HK-2 (cell line): ENCODE results near the gene TAF13.
A peak's percentile ranks its signal among the peaks of the same experiment; 100 is the strongest.
"Not testable (repeated sequence)": the region's sequence is repeated elsewhere in the genome, so short reads cannot be mapped to it uniquely, and the experiment has no call there.

ENCODE experiments used
- DNase-seq: peaks from one replicate; pipeline ENCODE4 v3.0.0-alpha.2; 2018; ENCODE audit not compliant: unreplicated experiment

The TAF13 gene

GRCh38 chr1:109091078-109091838 is 15.5 kb upstream of the TAF13 start:
- DNase-seq = no peak

GRCh38 chr1:109090196-109091077 is 14.6 kb upstream of the TAF13 start, which contains the start of gene TMEM167B:
TSS of gene TMEM167B (plus strand) at chr1:109090764. CDS start at chr1:109090873, 109 bp downstream.
- peak; percentile 90 for DNase-seq

GRCh38 chr1:109089242-109090015 is 13.6 kb upstream of the TAF13 start:
- DNase-seq = peak; percentile 67

- peak; percentile 59 for DNase-seq
These were observed 9.0 kb upstream of the TAF13 start for GRCh38 chr1:109084563-109085517.

GRCh38 chr1:109083923-109084322 is 8.1 kb upstream of the TAF13 start:
- DNase-seq = no peak

GRCh38 chr1:109083501-109083900 is 7.7 kb upstream of the TAF13 start:
- DNase-seq = no peak

GRCh38 chr1:109080441-109081082 is 4.8 kb upstream of the TAF13 start:
- DNase-seq = no peak

- DNase-seq = no peak
These were observed 3.4 kb upstream of the TAF13 start for GRCh38 chr1:109079240-109079622.

GRCh38 chr1:109078317-109078716 is 2.5 kb upstream of the TAF13 start:
- DNase-seq = no peak

- no peak for DNase-seq
These were observed 6.5 kb downstream of the TAF13 start for GRCh38 chr1:109069294-109069693.

GRCh38 chr1:109067883-109068282 is 7.9 kb downstream of the TAF13 start:
- no peak for DNase-seq

- no peak for DNase-seq
These were observed 10.7 kb downstream of the TAF13 start for GRCh38 chr1:109065137-109065536.

GRCh38 chr1:109061183-109061582 is 14.6 kb downstream of the TAF13 start:
- DNase-seq = no peak

GRCh38 chr1:109060707-109061106 is 15.1 kb downstream of the TAF13 start:
- no peak for DNase-seq

GRCh38 chr1:109059026-109059425 is 16.8 kb downstream of the TAF13 start:
- no peak for DNase-seq

- DNase-seq = no peak
These were observed 19.7 kb downstream of the TAF13 start for GRCh38 chr1:109056064-109056463.

- DNase-seq = not testable (repeated sequence)
These were observed 23.7 kb downstream of the TAF13 start for GRCh38 chr1:109052145-109052544.

- no peak for DNase-seq
These were observed 25.4 kb downstream of the TAF13 start for GRCh38 chr1:109050228-109050995.

GRCh38 chr1:109048335-109048734 is 27.5 kb downstream of the TAF13 start:
- DNase-seq = no peak

GRCh38 chr1:109047339-109047738 is 28.5 kb downstream of the TAF13 start:
- DNase-seq = no peak
